HUES64 (cell line): ENCODE measurements around the gene MTFR1L.

ENCODE experiments used
- H3K27ac ChIP-seq: 2 replicates; pipeline ENCODE4 v1.7.0; 2013; ENCODE audit warnings: low read depth, low read length, inconsistent platforms
- H3K27me3 ChIP-seq: 2 replicates; pipeline ENCODE4 v1.6.1; 2013; ENCODE audit warnings: mild to moderate bottlenecking, low read length; ENCODE audit not compliant: insufficient read depth
- H3K36me3 ChIP-seq: 2 replicates; pipeline ENCODE4 v1.6.1; 2013; ENCODE audit warnings: mild to moderate bottlenecking, low read length; ENCODE audit not compliant: insufficient read depth
- H3K4me1 ChIP-seq: 2 replicates; pipeline ENCODE4 v1.6.1; 2013; ENCODE audit warnings: mild to moderate bottlenecking, low read length, moderate library complexity; ENCODE audit not compliant: insufficient read depth
- H3K4me3 ChIP-seq: 2 replicates; pipeline ENCODE4 v1.5.1; 2013; ENCODE audit warnings: mild to moderate bottlenecking, low read length, moderate library complexity
- H3K9ac ChIP-seq: 2 replicates; pipeline ENCODE4 v1.6.1; 2013; ENCODE audit warnings: mild to moderate bottlenecking, low read depth, low read length
- H3K9me3 ChIP-seq: 2 replicates; pipeline ENCODE4 v1.6.1; 2013; ENCODE audit warnings: low read depth, low read length; ENCODE audit not compliant: insufficient read depth
- WGBS: fragments of 150-250, 120-280 bp; methylation state at CpG from one replicate; pipeline ENCODE4 v1.1.7; 2013; ENCODE audit warnings: missing lambda C conversion rate; 5-methylcytosine and 5-hydroxymethylcytosine counted together

The MTFR1L gene

GRCh38 chr1:25793585-25794170 lies 26.1 kb upstream of the MTFR1L start:
- WGBS: 94% methylated on average over 7 of the region's 7 CpGs

GRCh38 chr1:25794325-25794724 lies 25.4 kb upstream of the MTFR1L start:
- Histone ChIP-seq H3K27ac (no peak overlapping the region), H3K9me3 (no peaks in the 10 kb centered on the region), H3K27me3 (peaks cover 3% of the 10 kb centered on the region; the same call in 1 of the 2 replicates), H3K4me1 (peaks cover 4% of the 10 kb centered on the region), H3K9ac (no peak overlapping the region), H3K36me3 (no peaks in the 10 kb centered on the region), H3K4me3 (no peak overlapping the region)
- WGBS: 94% methylated on average over 8 of the region's 8 CpGs

More at GRCh38 chr1:25793585-25794170, 26.1 kb upstream of the MTFR1L start:
- Histone ChIP-seq H3K9ac (no peak overlapping the region), H3K36me3 (no peaks in the 10 kb centered on the region), H3K9me3 (no peaks in the 10 kb centered on the region), H3K4me3 (no peak overlapping the region), H3K27me3 (no peaks in the 10 kb centered on the region), H3K4me1 (peaks cover 4% of the 10 kb centered on the region), H3K27ac (no peak overlapping the region)

GRCh38 chr1:25795211-25795610 lies 24.5 kb upstream of the MTFR1L start:
- H3K9ac ChIP-seq: no peak overlapping the region
- H3K36me3 ChIP-seq: no peaks in the 10 kb centered on the region
- no peak overlapping the region for H3K4me3 ChIP-seq
- no peaks in the 10 kb centered on the region for H3K9me3 ChIP-seq
- WGBS: 93% methylated on average over 2 of the region's 2 CpGs
- peaks cover 9% of the 10 kb centered on the region for H3K4me1 ChIP-seq
- H3K27me3 ChIP-seq: peaks cover 5% of the 10 kb centered on the region; the same call in 1 of the 2 replicates
- no peak overlapping the region for H3K27ac ChIP-seq

- H3K9me3 ChIP-seq: no peaks in the 10 kb centered on the region
- H3K4me3 ChIP-seq: no peak overlapping the region
- no peaks in the 10 kb centered on the region for H3K36me3 ChIP-seq
- 85% methylated on average over 22 of the region's 22 CpGs for WGBS
- no peak overlapping the region for H3K27ac ChIP-seq
- 0 out of 2 replicates have a peak overlapping the region, but pooled peaks have one; percentile 3 for H3K9ac ChIP-seq
- H3K4me1 ChIP-seq: peaks cover 14% of the 10 kb centered on the region
- H3K27me3 ChIP-seq: peaks cover 5% of the 10 kb centered on the region; the same call in 1 of the 2 replicates
These were observed 23.6 kb upstream of the MTFR1L start for GRCh38 chr1:25795946-25796810.

GRCh38 chr1:25796811-25797458 lies 22.8 kb upstream of the MTFR1L start:
- 22% methylated on average over 19 of the region's 19 CpGs for WGBS
- Histone ChIP-seq H3K9ac (0 out of 2 replicates have a peak overlapping the region, but pooled peaks have one; percentile 3), H3K36me3 (no peaks in the 10 kb centered on the region), H3K9me3 (no peaks in the 10 kb centered on the region), H3K27ac (no peak overlapping the region), H3K4me1 (peaks cover 14% of the 10 kb centered on the region), H3K4me3 (no peak overlapping the region), H3K27me3 (peaks cover 5% of the 10 kb centered on the region; the same call in 1 of the 2 replicates)

- Histone ChIP-seq H3K9me3 (no peaks in the 10 kb centered on the region), H3K9ac (no peak overlapping the region), H3K27me3 (peaks cover 5% of the 10 kb centered on the region; the same call in 1 of the 2 replicates), H3K36me3 (no peaks in the 10 kb centered on the region), H3K27ac (no peak overlapping the region), H3K4me1 (peaks cover 14% of the 10 kb centered on the region), H3K4me3 (no peak overlapping the region)
- WGBS: 77% methylated on average over 8 of the region's 8 CpGs
These were observed 21.8 kb upstream of the MTFR1L start for GRCh38 chr1:25797939-25798338.

- Histone ChIP-seq H3K27me3 (peaks cover 5% of the 10 kb centered on the region; the same call in 1 of the 2 replicates), H3K36me3 (no peaks in the 10 kb centered on the region), H3K9me3 (no peaks in the 10 kb centered on the region), H3K9ac (no peak overlapping the region), H3K27ac (no peak overlapping the region), H3K4me3 (no peak overlapping the region), H3K4me1 (peaks cover 14% of the 10 kb centered on the region)
- 88% methylated on average over 8 of the region's 8 CpGs for WGBS
These were observed 20.9 kb upstream of the MTFR1L start for GRCh38 chr1:25798666-25799351.

GRCh38 chr1:25799352-25799934 lies 20.3 kb upstream of the MTFR1L start:
- Histone ChIP-seq H3K9me3 (no peaks in the 10 kb centered on the region), H3K27ac (peak overlapping the region; percentile 20; the same call in 1 of the 2 replicates), H3K4me1 (peaks cover 18% of the 10 kb centered on the region), H3K4me3 (peak overlapping the region; percentile 49), H3K27me3 (peaks cover 5% of the 10 kb centered on the region; the same call in 1 of the 2 replicates), H3K36me3 (no peaks in the 10 kb centered on the region), H3K9ac (peak overlapping the region; percentile 72)
- WGBS: 43% methylated on average over 12 of the region's 12 CpGs

GRCh38 chr1:25799935-25800702 lies 19.6 kb upstream of the MTFR1L start, which contains the start of gene SELENON:
Gene SELENON (plus strand): TSS chr1:25800193. CDS start chr1:25800231, 38 bp downstream.
- Histone ChIP-seq H3K4me1 (peaks cover 18% of the 10 kb centered on the region), H3K27ac (peak within 1 kb of the TSS; percentile 20; the same call in 1 of the 2 replicates), H3K9ac (peak within 1 kb of the TSS; percentile 72), H3K4me3 (peak within 1 kb of the TSS; percentile 67), H3K36me3 (peaks cover 4% of the 10 kb centered on the region), H3K27me3 (peaks cover 5% of the 10 kb centered on the region; the same call in 1 of the 2 replicates), H3K9me3 (no peaks in the 10 kb centered on the region)
- under 1% methylated on average over 84 of the region's 91 CpGs for WGBS
